ENCODE data around the gene GALR1. TPM values are rescaled to one million over a fixed set of nuclear protein-coding genes. Genes with fewer than 3 reads are reported as not detected.

GALR1 gene
- total RNA-seq, 1 experiment from 2014 or later = not detected

DNA sequence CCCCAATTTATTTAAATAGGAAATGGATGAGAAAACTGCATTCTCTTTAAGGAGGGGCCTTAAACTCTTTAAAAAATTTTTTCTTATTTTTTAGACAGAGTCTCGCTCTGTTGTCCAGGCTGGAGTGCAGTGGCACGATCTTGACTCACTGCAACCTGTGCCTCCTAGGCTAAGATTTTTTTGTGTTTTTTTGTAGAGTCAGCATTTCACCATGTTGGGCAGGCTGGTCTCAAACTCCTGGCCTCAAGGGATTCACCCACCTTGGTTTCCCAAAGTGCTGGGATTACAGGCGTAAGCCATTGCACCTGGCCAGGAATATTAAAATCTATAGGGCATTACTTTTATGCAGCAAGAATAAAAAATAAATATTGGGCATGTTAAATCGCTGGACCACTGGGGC lies 56.0 kb downstream of the GALR1 start:
- no peak for DNase-seq (ENCODE audit: low read depth)
- in situ Hi-C loops (cut with HindIII; ENCODE audit: low pct_unique_long_range_greater_than_20kb, low sequenced_read_pairs) = no loop called here

DNA sequence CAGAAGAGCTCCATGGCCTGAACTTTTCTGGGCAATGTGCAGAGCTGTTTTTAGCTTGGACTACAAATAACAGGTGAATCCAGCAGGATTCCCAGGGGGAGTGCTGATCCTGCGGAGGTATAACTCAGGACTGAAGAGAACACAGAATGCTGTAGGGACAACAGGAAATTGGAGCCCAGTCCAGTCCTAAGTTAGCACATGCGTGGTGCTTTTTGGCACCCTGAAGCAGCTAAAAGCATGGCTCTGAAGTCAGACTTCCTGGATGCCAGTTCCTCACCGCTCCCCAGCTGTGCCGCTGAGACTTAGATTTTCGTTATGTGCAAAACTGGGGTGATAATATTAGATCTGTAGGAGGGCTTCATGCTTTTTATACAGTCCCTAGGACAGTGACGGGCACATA lies 58.6 kb downstream of the GALR1 start:
- DNase-seq (ENCODE audit: low read depth) = no peak
- in situ Hi-C loops (cut with HindIII; ENCODE audit: low pct_unique_long_range_greater_than_20kb, low sequenced_read_pairs) = no loop called here

DNA sequence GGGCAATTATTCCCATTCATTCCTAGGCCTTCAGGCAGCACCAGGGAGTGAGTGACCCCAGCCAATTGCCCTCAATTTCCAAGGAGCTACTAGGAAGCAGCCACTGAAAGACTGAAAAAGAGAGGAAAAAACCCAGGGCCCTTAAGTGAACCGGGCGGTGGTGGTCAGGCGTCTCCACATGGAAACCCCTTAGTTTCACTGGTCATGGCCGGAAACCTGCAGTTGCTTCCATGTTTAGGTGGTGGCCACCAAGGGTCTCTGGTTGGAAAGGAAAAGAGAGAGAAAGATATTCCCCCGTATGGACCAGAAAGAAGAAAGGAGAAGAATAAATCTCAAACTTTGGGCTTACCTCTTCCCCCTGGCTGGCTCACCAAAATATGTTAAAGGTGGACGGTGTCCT lies 64.9 kb downstream of the GALR1 start:
- in situ Hi-C loops (cut with HindIII; ENCODE audit: low pct_unique_long_range_greater_than_20kb, low sequenced_read_pairs) = no loop called here
- DNase-seq (ENCODE audit: low read depth) = no peak

DNA sequence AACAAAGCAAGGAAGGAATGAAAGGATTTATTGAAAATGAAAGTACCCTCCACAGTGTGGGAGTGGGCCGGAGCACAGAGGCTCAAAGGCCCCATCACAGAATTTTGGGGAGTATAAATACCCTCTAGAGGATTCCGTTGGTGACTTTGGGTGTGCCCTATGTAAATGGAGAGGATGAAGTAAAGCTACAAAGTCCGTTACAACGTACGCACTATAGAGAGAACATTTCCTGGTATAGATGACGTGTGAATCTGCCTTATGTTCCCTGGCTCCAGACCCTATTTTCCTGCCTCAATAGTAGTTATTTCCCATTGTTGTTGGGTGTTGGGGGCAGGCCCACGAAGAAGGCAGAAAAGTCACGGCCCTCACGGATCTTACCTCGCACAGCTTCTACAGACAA lies 65.3 kb downstream of the GALR1 start:
- no peak for DNase-seq (ENCODE audit: low read depth)
- in situ Hi-C loops (cut with HindIII; ENCODE audit: low pct_unique_long_range_greater_than_20kb, low sequenced_read_pairs) = no loop called here

DNA sequence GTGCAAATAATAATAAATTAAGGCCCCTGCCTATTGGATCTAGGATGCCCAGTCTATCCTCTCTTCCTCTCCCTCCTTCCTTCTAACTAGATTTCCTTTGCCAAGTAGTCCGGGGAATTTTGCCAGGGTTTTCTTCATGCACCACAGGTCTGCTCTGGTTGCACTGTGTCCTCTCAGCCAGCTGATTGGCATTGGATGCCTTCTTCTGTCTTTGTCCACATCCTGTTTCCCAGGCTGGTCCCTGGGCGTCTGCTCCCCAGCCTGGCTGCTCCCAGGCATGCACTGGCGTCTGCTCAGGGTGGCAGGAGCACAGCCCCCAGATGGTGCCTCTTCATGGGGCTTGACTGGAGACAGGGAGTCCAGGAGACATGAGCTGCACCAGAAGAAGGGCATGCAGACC lies 66.4 kb downstream of the GALR1 start:
- in situ Hi-C loops (cut with HindIII; ENCODE audit: low pct_unique_long_range_greater_than_20kb, low sequenced_read_pairs) = no loop called here
- DNase-seq (ENCODE audit: low read depth) = no peak

DNA sequence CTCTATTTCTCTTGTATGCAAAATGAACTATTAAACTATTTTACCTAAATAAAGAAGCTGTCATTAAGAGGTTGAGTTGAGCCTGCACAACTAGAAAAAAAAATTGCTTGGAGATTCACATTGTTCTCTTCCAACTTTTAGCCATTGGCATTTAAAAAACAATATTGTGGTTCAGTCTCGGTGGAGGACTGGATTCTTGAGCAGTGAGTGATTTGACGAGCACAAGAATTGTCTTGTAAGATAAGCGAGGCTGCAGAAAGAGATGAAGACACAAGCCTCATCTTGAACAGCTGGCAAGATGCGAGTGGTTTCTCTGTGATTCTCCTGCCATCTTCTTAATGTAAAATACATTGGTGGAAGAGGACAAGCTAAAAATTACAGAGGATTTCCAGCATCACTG lies 67.0 kb downstream of the GALR1 start:
- no peak for DNase-seq (ENCODE audit: low read depth)
- in situ Hi-C loops (cut with HindIII; ENCODE audit: low pct_unique_long_range_greater_than_20kb, low sequenced_read_pairs) = no loop called here

DNA sequence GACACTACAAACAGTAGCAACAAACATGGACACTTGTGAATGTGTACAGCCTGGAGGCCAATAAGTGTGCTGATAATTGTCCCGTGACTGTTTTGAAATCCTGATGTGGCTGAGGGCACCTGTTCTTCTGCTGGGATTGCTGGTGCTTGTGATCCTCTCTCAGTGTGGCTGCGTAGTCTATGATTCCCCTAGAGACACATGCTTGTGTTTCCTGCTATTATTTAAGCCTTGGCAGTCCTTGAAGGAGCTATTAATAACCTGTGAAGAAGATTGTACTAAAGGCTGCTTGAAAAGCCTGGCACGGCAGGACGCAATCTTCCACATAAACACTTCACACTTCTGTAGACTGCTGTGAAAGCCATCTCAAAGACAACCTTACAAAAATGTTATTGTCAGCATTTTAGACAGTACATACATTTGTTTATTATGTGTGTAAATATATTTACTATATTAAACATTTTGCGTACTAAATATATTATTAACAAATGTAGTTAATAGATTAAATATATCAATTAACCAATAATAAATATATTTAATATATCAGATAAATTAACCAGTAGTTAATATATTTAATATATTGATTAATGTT lies 71.4 kb downstream of the GALR1 start:
- no peak for DNase-seq (ENCODE audit: low read depth)
- in situ Hi-C loops (cut with HindIII; ENCODE audit: low pct_unique_long_range_greater_than_20kb, low sequenced_read_pairs) = no loop called here

DNA sequence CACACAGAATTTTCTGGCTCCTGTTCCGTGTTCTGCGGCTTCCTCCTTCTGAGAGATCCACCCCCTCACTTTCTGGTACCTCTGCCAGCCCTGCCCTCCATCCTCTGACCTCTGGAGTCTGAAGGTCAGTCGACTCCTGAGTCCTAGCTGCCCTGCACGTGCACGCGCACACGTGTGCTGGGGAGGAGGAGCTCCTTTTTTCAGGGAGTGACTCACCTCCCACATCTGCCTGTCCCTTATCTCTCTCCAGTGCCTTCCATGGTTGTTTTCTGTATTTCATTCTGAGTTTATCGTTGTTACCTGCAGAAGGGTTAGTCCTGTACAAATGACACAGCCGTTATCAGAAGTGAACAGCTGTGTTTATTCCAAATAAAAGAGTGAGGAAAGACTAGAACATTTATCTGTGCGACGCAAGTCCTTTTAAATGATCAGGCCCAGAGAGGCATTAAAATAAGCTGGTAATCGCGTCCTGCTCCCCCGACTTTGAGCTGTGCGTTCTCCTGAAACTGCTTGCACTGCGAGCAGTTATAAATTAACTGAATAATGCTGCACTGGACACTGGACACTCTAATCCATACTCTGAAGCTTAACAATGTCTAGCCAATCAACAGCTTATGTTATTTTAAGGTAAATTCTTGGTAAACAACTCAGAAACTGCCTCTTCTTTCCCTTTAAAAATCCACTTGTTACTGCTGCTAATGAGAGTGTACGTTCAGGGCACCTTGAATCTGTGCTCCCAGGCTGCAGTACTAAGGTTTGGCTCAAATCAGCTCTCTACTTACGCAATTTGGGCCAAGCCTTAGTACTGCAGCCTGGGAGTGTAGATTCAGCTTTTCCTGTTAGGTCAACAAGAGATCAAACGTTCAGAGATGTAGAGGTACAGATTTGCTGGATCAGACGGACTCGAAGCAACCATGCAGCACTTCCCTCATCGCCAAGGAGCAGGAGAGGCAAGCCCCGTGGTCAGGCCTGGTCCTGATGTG lies 72.5 kb downstream of the GALR1 start:
- in situ Hi-C loops (cut with HindIII; ENCODE audit: low pct_unique_long_range_greater_than_20kb, low sequenced_read_pairs) = no loop called here

DNA sequence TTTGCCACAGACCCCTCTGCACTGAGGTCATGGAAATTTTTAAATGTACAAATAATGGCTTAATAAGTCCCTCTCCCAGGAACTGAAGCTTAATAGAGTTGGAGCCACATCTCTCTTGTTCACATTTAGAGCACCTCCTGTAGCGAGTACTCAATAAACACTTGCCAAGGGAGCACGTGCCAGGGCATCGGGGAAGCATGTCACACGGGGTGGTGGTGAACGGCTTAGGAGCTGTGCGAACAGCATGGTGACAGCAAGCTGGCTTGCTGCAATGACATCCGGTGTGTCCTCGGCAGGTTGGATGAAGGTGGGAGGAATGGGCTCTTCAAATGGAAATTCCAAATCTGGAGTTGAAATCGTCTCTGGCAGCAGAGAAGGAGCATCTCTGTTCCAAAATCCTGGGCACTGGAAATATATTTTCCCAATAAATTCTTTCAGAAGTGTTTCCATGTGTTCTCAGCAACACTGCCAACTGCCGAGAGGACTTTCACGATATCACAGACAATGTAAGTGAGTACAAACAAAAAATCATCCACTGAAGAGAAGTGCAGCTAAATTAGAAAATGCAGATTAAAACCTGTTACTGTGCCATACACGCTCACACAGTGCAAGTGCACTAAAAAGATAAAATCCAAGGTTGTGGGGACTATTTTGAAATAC lies 74.1 kb downstream of the GALR1 start:
- in situ Hi-C loops (cut with HindIII; ENCODE audit: low pct_unique_long_range_greater_than_20kb, low sequenced_read_pairs) = no loop called here
- no peak for DNase-seq (ENCODE audit: low read depth)

More for the DNA sequence above, 72.5 kb downstream of the GALR1 start:
- DNase-seq (ENCODE audit: low read depth) = no peak

Other genes starting within 250 kb of the GALR1 start
- 12.8 and 14.7 TPM in 2 replicates for gene MBP, start 117.1 kb upstream of the GALR1 start, total RNA-seq (2014; rRNA removed; shearing (Covaris generic); ENCODE audit: low replicate concordance)